ENCODE measurements around the gene ZNF609. TPM values are rescaled to one million over a fixed set of nuclear protein-coding genes. Genes with fewer than 3 reads are reported as not detected.

ZNF609 gene
- polyA plus RNA-seq, 1 donor (not counting 4 experiments of a cell fraction or from before 2014, with no cell fraction given) = 16.9 TPM

- DNase-seq (ENCODE audit: low read depth, low spot score) (no peak), FAIRE-seq (no peak)
- no peak overlapping the region for H3K4me3 ChIP-seq (ENCODE audit: control insufficient read depth in 2 of 3, extremely low read depth in 1 of 3, insufficient read depth in 2 of 3, low read depth in 1 of 3, low read length in 3 of 3)
- H3K4me1 ChIP-seq (ENCODE audit: control insufficient read depth, extremely low read depth, insufficient read depth, low read length) = peaks cover 17% of the 10 kb centered on the region
- no peak overlapping the region for H3K4me2 ChIP-seq (ENCODE audit: control insufficient read depth, extremely low read depth, insufficient read depth, low read depth, low read length)
- dilution Hi-C loops (cut with MboI; ENCODE audit: extremely low pct_ligation_motif_present, low sequenced_read_pairs) = no loop called here
- no peaks in the 10 kb centered on the region for H3K9me1 ChIP-seq (ENCODE audit: control insufficient read depth, extremely low read depth, insufficient read depth, low read length)
- no peak overlapping the region for H3K9ac ChIP-seq (ENCODE audit: control insufficient read depth, extremely low read depth, insufficient read depth, low read length)
- H2AFZ ChIP-seq (ENCODE audit: control insufficient read depth, low read length) = no peak overlapping the region
- H3K27ac ChIP-seq (ENCODE audit: control insufficient read depth, insufficient read depth, low read length) = no peak overlapping the region
- TF ChIP-seq EZH2 (IDR thresholded peaks at IDR 0.05; ENCODE audit: low read length) (no peak), CTCF (optimal IDR thresholded peaks at IDR 0.05 in 1 of 3, IDR thresholded peaks at IDR 0.05 in 1 of 3, conservative IDR thresholded peaks at IDR 0.05 in 1 of 3; ENCODE audit: extremely low read depth in 1 of 3, insufficient read depth in 2 of 3, low read length in 3 of 3) (no peak)
- no peaks in the 10 kb centered on the region for H4K20me1 ChIP-seq (ENCODE audit: control insufficient read depth, extremely low read depth, insufficient read depth, low read length)
- H3K27me3 ChIP-seq (ENCODE audit: control insufficient read depth, extremely low read depth, insufficient read depth, low read length) = no peaks in the 10 kb centered on the region
- H3K36me3 ChIP-seq (ENCODE audit: control insufficient read depth in 2 of 2, extremely low read depth in 1 of 2, insufficient read depth in 2 of 2, low read length in 2 of 2) = peaks cover 0 to 4% of the 10 kb centered on the region in 2 experiments
- no peaks in the 10 kb centered on the region for H3K9me3 ChIP-seq (ENCODE audit: control insufficient read depth, low read depth, low read length)
- H3K79me2 ChIP-seq (ENCODE audit: control insufficient read depth, insufficient read depth, low read length) = peaks cover 23% of the 10 kb centered on the region
Measured at GRCh38 chr15:64623347-64623996, 163.1 kb downstream of the ZNF609 start.

- FAIRE-seq (no peak), DNase-seq (ENCODE audit: low read depth, low spot score) (no peak)
- Histone ChIP-seq H3K9me3 (ENCODE audit: control insufficient read depth, low read depth, low read length) (no peaks in the 10 kb centered on the region), H3K27me3 (ENCODE audit: control insufficient read depth, extremely low read depth, insufficient read depth, low read length) (no peaks in the 10 kb centered on the region), H3K27ac (ENCODE audit: control insufficient read depth, insufficient read depth, low read length) (no peak overlapping the region), H3K36me3 (ENCODE audit: control insufficient read depth in 2 of 2, extremely low read depth in 1 of 2, insufficient read depth in 2 of 2, low read length in 2 of 2) (peaks cover 0 to 4% of the 10 kb centered on the region in 2 experiments), H3K79me2 (ENCODE audit: control insufficient read depth, insufficient read depth, low read length) (peaks cover 18% of the 10 kb centered on the region), H3K9ac (ENCODE audit: control insufficient read depth, extremely low read depth, insufficient read depth, low read length) (no peak overlapping the region), H3K4me3 (ENCODE audit: control insufficient read depth in 2 of 3, extremely low read depth in 1 of 3, insufficient read depth in 2 of 3, low read depth in 1 of 3, low read length in 3 of 3) (no peak overlapping the region), H3K9me1 (ENCODE audit: control insufficient read depth, extremely low read depth, insufficient read depth, low read length) (no peaks in the 10 kb centered on the region), H3K4me1 (ENCODE audit: control insufficient read depth, extremely low read depth, insufficient read depth, low read length) (peaks cover 17% of the 10 kb centered on the region), H3K4me2 (ENCODE audit: control insufficient read depth, extremely low read depth, insufficient read depth, low read depth, low read length) (no peak overlapping the region), H4K20me1 (ENCODE audit: control insufficient read depth, extremely low read depth, insufficient read depth, low read length) (no peaks in the 10 kb centered on the region), H2AFZ (ENCODE audit: control insufficient read depth, low read length) (no peak overlapping the region)
- dilution Hi-C loops (cut with MboI; ENCODE audit: extremely low pct_ligation_motif_present, low sequenced_read_pairs) = no loop called here
- no peak for TF ChIP-seq EZH2 (IDR thresholded peaks at IDR 0.05; ENCODE audit: low read length)
- TF ChIP-seq CTCF (optimal IDR thresholded peaks at IDR 0.05 in 1 of 3, IDR thresholded peaks at IDR 0.05 in 1 of 3, conservative IDR thresholded peaks at IDR 0.05 in 1 of 3; ENCODE audit: extremely low read depth in 1 of 3, insufficient read depth in 2 of 3, low read length in 3 of 3) = no peak
Measured at GRCh38 chr15:64624242-64624641, 163.9 kb downstream of the ZNF609 start.
